Lower lobe of right lung (tissue), 2 donors: Measurements from ENCODE around the gene NFYC. TPM values are rescaled to one million over a fixed set of nuclear protein-coding genes. Genes with fewer than 3 reads are reported as not detected.

Source experiments
- ATAC-seq, 2 donors: fragments of 200-7000 bp; cut with Tn5 transposase; one replicate each; pipeline ENCODE4 v1.9.1; 2020 to 2022; ENCODE audit warnings: mild to moderate bottlenecking in 2 of 2, moderate library complexity in 2 of 2
- DNase-seq: peaks from one replicate; pipeline ENCODE4 v3.0.0-alpha.2; 2020
- H3K27ac ChIP-seq: fragments of 200-600 bp; one replicate; pipeline ENCODE4 v1.8.0; 2022
- H3K27me3 ChIP-seq: fragments of 200-600 bp; one replicate; pipeline ENCODE4 v1.8.0; 2022; ENCODE audit warnings: low read depth
- H3K36me3 ChIP-seq: fragments of 200-600 bp; one replicate; pipeline ENCODE4 v1.8.0; 2022; ENCODE audit warnings: mild to moderate bottlenecking
- H3K4me1 ChIP-seq: fragments of 200-600 bp; one replicate; pipeline ENCODE4 v1.8.0; 2022
- H3K4me3 ChIP-seq: fragments of 200-600 bp; one replicate; pipeline ENCODE4 v1.8.0; 2022; ENCODE audit warnings: mild to moderate bottlenecking
- H3K9me3 ChIP-seq: fragments of 200-600 bp; one replicate; pipeline ENCODE4 v1.8.0; 2022
- intact Hi-C: fragments of 100-400 bp; cut with DNase I; formaldehyde crosslinking; loops from one replicate; pipeline ENCODE4 v1.11.0; 2022
- total RNA-seq: library from RNA; stranded (reverse); fragmentation: NEBNext Ultra II Directional; extraction: Animal tissue kit (Norgen Biotek cat#: 25700); gene quantifications from one replicate; pipeline ENCODE4 v1.2.1, GENCODE V29; 2021
- TF ChIP-seq, protein P1 (sequence below): fragments of 200-600 bp; IDR thresholded peaks from one replicate; pipeline ENCODE4 v1.8.0; 2022; ENCODE audit warnings: antibody characterized with exemption, mild to moderate bottlenecking
- donor health status: DM: no; HTN: yes; CAD: no; lungs with severe emphysema.

The NFYC gene
- total RNA-seq, 1 donor from 2014 or later: 54.2 TPM

DNA sequence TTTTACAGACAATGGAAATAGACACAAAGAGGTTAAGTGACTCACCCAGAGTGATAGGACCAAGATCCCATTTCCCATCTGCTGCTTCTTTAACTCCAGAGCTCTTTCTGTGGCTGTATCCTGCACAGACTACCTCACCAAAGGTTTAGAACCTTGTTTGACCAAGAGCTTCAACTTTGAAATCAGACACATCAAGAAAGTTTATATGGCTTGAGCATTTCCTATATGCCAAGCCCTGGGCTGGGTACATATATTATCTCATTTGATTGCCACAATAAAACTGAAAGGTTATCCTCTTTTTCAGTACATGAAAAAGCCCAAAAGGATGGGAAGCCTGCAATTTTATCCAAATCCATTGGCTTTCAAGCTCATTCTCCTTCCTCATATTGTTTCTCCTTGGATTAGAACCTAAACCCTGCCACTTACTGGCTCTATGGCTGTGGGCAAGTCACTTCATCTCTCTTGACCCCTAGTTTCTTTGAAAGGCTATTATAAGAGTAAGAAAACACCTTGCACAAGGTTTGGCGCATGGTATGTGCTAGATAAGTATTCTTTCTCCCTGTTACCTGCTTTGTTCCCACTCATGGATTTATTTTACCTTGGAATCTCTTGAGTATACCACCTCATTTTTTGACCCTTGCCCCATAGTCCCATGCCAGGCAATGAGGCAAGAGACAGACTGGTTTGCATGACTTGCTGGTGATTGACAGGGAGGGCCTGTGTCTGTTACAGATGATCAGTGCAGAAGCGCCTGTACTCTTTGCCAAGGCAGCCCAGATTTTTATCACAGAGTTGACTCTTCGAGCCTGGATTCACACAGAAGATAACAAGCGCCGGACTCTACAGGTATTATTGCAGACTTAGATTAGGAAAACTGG is 57.6 kb downstream of the NFYC start:
- no peaks in the 10 kb centered on the region for H3K9me3 ChIP-seq
- ATAC-seq: no peak
- no peak overlapping the region for H3K4me3 ChIP-seq
- H3K36me3 ChIP-seq: peaks cover 63% of the 10 kb centered on the region
- no peak for DNase-seq
- TF ChIP-seq, protein P1, sequence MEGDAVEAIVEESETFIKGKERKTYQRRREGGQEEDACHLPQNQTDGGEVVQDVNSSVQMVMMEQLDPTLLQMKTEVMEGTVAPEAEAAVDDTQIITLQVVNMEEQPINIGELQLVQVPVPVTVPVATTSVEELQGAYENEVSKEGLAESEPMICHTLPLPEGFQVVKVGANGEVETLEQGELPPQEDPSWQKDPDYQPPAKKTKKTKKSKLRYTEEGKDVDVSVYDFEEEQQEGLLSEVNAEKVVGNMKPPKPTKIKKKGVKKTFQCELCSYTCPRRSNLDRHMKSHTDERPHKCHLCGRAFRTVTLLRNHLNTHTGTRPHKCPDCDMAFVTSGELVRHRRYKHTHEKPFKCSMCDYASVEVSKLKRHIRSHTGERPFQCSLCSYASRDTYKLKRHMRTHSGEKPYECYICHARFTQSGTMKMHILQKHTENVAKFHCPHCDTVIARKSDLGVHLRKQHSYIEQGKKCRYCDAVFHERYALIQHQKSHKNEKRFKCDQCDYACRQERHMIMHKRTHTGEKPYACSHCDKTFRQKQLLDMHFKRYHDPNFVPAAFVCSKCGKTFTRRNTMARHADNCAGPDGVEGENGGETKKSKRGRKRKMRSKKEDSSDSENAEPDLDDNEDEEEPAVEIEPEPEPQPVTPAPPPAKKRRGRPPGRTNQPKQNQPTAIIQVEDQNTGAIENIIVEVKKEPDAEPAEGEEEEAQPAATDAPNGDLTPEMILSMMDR: no peak
- no peaks in the 10 kb centered on the region for H3K27me3 ChIP-seq
- no peaks in the 10 kb centered on the region for H3K4me1 ChIP-seq
- H3K27ac ChIP-seq: no peak overlapping the region
- intact Hi-C loops: no loop called here

DNA sequence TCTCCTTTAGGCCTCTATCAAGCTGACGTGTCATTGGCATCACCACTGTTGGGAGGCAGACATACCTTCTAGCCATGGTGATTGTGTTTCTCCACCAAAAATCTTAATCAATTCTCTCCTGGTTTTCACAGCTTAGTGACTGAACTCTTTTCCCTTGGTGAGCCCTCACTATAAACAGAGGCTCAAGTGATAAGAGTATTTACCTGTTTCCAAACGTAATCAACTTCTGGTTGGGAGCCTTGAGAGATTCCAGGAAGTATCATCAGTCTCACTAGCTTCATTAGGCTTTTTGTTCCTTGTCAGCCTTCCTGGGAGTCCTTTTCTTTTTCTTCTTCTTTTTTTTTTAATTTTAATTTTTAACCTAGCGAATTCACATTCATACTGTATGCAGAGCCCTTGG is 58.3 kb downstream of the NFYC start:
- ATAC-seq: no peak
- TF ChIP-seq, protein P1: no peak
- Histone ChIP-seq H3K36me3 (peaks cover 70% of the 10 kb centered on the region), H3K4me1 (no peaks in the 10 kb centered on the region), H3K4me3 (no peak overlapping the region), H3K27me3 (no peaks in the 10 kb centered on the region), H3K9me3 (no peaks in the 10 kb centered on the region), H3K27ac (no peak overlapping the region)
- intact Hi-C loops: no loop called here
- DNase-seq: no peak

DNA sequence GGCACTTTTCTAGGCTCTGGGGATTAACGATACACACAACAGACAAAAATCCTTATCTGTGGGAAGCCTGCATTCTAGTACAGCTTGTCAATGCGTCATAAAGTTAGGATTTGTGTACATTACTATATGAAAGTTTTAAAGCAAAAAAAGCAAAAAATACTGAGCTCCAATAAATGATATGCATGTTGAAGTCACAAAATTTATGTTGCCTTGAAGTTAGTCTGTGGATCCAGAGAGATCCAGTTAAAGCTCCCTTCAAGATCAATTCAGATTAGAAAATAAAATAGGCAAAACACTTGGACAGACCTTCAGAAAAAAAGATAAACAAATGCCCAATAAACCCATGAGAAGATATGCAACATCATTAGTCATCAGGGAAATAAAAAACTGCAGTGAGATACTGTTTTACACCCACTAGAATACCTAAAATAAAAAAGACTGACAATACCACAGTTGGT is 59.0 kb downstream of the NFYC start:
- DNase-seq (no peak), ATAC-seq (no peak)
- no peaks in the 10 kb centered on the region for H3K27me3 ChIP-seq
- H3K27ac ChIP-seq: no peak overlapping the region
- H3K36me3 ChIP-seq: peaks cover 77% of the 10 kb centered on the region
- intact Hi-C loops: no loop called here
- no peaks in the 10 kb centered on the region for H3K9me3 ChIP-seq
- TF ChIP-seq, protein P1: no peak
- H3K4me1 ChIP-seq: no peaks in the 10 kb centered on the region
- H3K4me3 ChIP-seq: no peak overlapping the region

DNA sequence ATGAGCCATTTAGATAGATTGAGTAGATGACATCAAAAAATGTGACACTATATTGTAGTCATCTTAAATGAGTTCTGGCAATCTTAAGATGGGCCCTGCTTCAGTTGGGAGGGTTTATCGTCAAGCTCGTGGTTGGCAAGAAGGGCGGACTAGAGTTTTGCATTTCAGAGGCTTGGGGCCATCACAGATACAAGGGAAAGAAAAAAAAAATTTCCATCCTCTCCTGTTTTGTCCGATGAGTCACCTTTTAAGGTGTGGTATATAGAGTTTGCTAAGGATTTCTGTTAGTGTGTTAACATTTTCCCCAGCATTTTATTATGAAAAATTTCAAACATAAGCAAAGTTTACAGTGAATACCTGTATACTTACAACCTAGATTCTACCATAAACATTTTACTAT is 60.3 kb downstream of the NFYC start:
- intact Hi-C loops: no loop called here
- ATAC-seq: no peak
- Histone ChIP-seq H3K27me3 (no peaks in the 10 kb centered on the region), H3K27ac (no peak overlapping the region), H3K36me3 (peaks cover 86% of the 10 kb centered on the region), H3K9me3 (no peaks in the 10 kb centered on the region), H3K4me1 (no peaks in the 10 kb centered on the region), H3K4me3 (no peak overlapping the region)
- no peak for DNase-seq
- TF ChIP-seq, protein P1: no peak

DNA sequence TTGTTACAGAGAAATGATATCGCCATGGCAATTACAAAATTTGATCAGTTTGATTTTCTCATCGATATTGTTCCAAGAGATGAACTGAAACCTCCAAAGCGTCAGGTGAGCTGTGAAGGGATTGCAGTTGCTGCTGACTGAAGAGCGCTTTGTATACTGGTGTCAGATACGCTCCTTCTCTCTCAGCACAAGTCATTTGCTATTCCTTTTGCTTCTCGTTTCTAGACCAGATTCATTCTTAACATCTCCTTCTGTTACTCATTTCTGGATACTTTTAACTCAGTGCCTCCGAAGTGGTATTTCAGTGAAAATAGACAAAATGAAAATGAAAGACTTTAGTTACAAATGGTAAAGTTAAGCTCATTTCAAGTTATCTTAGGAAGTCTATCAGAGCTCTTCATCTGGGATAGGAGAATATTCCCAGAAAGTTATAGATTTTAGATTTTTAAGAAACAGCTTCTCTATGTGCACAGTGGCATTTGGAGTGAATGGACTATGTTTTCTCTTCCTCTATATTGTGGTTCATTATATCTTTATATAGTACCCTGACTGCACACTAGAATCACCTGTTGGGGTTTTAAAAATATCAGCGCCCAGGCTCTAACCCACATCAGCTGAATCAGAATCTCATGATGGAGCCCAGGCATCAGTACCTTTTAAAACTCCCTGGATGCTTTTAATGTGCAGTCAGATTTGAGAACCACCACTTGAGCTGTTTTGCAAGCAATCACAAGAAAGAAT is 61.8 kb downstream of the NFYC start:
- intact Hi-C loops: no loop called here
- ATAC-seq (no peak), DNase-seq (no peak)
- no peaks in the 10 kb centered on the region for H3K9me3 ChIP-seq
- H3K27me3 ChIP-seq: no peaks in the 10 kb centered on the region
- H3K36me3 ChIP-seq: peaks cover 86% of the 10 kb centered on the region
- no peak overlapping the region for H3K27ac ChIP-seq
- no peak overlapping the region for H3K4me3 ChIP-seq
- TF ChIP-seq, protein P1: no peak
- no peaks in the 10 kb centered on the region for H3K4me1 ChIP-seq
